HL-60/S4 treated with phorbol 12-myristate 13-acetate at 8.2 ng/mL for 4 days and 3 days (cell line): ENCODE data around the gene LNP1.
"Not testable (repeated sequence)": the region's sequence is repeated elsewhere in the genome, so short reads cannot be mapped to it uniquely, and the experiment has no call there.

Experiments used
- in situ Hi-C: fragments of 300-500 bp; cut with MboI; formaldehyde crosslinking; loops from 2 replicates; pipeline ENCODE4 v1.15.0; 2022; ENCODE audit warnings: low sequenced_read_pairs

LNP1 gene

DNA sequence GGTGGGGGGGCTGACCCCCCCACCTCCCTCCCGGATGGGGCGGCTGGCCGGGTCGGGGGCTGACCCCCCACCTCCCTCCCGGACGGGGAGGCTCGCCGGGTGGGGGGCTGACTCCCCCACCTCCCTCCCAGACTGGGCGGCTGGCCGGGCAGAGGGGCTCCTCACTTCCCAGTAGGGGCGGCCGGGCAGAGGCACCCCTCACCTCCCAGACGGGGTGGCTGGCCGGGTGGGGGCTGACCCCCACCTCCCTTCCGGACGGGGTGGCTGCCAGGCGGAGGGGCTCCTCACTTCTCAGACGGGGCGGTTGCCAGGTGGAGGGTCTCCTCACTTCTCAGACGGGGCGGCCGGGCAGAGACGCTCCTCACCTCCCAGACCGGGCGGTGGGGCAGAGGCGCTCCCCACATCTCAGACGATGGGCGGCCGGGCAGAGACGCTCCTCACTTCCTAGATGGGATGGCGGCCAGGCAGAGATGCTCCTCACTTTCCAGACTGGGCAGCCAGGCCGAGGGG lies 76.6 kb downstream of the LNP1 start:
- in situ Hi-C loops = not testable (repeated sequence)

DNA sequence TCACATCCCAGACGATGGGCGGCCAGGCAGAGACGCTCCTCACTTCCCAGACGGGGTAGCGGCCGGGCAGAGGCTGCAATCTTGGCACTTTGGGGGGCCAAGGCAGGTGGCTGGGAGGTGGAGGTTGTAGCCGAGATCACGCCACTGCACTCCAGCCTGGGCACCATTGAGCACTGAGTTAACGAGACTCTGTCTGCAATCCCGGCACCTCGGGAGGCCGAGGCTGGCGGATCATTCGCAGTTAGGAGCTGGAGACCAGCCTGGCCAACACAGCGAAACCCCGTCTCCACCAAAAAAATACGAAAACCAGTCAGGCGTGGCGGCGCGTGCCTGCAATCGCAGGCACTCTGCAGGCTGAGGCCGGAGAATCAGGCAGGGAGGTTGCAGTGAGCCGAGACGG lies 77.2 kb downstream of the LNP1 start:
- in situ Hi-C loops = not testable (repeated sequence)

DNA sequence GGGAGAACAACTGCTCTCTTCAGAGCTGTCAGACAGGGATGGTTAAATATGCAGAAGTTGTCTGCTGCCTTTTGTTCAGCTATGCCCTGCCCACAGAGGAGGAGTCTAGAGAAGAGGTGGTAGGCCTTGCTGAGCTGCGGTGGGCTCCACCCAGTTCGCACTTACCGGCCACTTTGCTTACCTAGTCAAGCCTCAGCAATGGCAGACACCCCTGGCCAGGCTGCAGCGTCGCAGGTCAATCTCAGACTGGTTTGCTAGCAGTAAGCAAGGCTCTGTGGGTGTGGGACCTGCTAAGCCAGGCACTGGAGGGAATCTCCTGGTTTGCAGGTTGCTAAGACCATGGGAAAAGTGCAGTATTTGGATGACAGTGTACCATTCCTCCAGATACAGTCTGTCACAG lies 78.7 kb downstream of the LNP1 start:
- in situ Hi-C loops = no loop called here

DNA sequence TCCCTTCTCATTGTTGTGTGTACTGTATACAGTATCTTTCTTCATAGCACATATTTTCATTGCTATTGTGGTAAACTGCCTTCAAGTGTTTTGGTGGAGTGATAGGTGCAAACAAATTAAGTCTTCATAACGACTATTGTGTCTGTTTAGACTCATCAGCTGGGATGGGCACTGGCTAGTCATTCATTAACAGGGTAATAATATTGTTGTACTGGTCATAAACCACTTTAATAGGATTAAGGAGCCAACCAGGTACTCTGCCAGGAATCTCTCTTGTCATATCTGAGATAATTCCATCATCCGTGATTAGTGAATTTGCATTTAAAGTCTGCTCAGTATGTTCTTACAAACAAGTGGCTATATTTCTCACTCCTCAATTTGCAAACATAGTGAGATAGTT lies 80.8 kb downstream of the LNP1 start:
- in situ Hi-C loops = no loop called here

DNA sequence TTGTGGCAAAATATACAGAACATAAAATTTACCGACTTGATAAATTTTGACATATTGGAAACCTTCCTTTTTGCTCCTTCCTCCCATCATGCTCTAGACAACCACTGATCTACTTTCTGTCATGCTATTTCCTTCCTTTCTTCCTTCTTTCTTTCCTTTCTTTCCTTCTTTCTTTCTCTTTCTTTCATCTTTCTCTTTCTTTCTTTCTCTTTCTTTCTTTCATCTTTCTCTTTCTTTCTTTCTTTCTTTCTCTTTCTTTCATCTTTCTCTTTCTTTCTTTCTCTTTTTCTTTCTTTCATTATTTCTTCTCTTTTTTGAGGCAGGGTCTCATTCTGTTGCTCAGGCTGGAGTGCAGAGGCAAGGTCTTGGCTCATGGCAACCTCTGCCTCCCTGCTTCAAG lies 82.2 kb downstream of the LNP1 start:
- in situ Hi-C loops = no loop called here

DNA sequence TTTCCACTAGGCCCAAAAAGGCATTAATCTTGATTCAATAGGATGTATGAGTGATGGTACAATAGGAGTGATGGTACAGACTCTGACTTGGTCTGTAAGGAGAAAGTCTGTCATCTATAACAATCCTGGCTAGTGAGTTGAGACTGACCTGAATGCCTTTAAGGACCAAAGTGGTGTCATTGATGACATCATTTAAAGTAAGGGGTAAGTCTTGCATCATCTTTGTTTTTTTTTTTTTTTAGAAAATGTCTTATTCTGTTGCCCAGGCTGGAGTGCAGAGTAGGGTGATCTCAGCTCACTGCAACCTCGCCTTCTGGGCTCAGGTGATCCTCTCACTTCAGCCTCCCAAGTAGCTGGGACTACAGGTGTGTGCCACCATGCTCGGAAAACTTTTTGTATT lies 85.5 kb downstream of the LNP1 start:
- in situ Hi-C loops = no loop called here

DNA sequence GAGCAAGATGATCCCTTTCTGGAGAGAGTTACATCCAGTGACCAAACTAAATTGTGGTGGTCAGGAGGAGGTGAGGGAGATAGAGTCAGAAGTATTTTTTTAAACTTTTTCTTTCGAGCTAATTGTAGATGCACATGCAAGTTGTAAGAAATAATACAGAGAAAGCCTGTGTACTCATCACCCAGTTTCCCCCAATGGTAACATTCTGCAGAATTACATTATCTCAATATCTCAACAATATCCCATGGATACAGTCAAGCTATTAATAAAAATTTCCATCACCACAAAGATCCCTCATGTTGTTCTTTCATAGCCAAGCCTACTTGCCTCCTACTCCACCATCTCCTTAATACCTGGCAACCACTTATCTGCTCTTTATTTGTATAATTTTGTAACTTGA lies 87.8 kb downstream of the LNP1 start:
- in situ Hi-C loops = no loop called here

DNA sequence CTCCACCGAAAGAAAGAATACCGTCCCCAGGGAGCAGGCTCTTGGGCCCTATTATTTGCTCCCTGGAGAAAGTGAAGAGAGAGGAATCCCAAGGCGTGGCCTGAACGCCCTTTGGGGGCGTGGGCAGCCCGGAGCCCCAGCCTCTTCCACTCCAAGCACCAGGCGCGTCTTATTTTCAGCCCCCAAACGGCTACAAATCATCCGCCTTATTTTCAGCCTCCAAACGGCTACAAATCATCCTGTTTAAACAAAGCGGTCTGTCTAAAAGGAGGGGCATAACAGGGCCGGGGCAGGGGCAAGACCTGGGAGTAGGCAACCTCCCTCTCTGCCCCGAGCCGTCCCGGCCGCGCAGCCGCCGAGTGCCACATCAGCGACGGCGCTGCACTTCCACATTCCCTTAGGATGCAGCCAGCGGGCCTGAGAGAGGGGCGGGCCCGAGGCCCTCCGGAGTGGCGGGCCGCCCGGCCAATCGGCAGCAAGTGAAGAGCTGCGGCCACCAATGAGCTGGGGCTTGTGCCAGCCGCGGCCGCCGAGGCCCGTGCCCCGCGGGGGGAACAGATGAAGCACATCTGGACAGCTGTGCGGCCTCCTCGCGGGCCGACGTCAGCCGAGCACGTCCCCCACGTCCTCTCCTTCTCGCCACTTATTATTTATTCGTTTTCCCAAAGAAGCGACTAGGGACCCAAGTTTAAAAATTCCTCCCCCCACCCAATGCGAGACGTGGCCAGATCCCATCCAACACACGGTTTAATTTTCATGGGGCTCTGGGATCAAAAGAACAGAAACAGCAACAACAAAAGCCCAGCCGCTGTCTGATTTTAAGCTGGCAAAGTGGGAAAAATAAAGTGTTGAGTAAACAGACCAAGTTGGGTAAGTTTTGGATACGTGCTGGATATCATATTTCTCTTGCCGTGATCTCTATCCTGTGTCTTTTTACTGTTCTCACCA lies 91.0 kb downstream of the LNP1 start, which contains the start of gene TMEM45A:
Gene TMEM45A (plus strand): TSS at position 561 of the 948 bp plus-strand sequence. CDS start 62,593 bp downstream, outside the sequence.
- in situ Hi-C loops = no loop called here

DNA sequence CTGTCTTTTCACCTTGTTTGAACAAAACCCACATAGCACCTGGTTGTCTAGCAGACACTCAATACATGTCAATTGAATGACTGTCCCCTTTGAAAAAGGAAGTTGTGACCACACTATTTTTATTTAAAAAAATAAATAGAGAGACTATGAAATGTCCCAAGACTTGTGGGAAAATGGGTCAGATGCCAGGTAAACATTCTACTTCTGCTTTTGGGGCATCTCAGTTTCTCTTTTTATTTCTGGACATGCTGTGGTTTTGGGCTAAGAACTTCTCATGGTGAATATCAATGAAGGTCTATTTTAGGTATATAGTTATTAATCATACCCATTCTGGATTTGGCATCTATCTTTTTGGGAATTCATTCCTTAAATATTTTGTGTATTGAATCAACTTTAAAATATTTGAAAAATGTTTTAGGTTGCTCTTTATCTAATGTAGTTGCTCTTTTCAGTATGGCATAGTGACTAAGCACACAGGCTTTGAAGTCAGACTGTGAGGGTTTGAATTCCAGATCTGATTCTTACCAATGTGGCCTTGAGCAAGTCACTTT lies 95.4 kb downstream of the LNP1 start:
- in situ Hi-C loops = no loop called here

DNA sequence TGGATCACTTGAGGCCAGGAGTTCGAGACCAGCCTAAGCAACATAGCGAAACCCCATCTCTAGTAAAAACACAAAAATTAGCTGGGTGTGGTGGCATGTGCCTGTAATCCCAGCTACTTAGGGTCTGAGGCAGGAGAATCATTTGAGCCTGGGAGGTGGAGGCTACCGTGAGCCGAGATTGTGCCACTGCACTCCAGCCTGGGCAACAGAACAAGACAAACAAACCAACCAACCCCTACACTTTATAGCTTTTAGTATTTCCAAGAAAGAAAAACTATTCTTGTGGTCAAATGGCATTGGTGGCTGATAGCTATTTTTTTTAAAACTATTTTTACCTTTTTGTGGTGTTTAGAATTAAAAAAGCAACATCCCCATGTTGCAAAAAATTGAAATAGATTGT lies 98.3 kb downstream of the LNP1 start:
- in situ Hi-C loops = no loop called here

DNA sequence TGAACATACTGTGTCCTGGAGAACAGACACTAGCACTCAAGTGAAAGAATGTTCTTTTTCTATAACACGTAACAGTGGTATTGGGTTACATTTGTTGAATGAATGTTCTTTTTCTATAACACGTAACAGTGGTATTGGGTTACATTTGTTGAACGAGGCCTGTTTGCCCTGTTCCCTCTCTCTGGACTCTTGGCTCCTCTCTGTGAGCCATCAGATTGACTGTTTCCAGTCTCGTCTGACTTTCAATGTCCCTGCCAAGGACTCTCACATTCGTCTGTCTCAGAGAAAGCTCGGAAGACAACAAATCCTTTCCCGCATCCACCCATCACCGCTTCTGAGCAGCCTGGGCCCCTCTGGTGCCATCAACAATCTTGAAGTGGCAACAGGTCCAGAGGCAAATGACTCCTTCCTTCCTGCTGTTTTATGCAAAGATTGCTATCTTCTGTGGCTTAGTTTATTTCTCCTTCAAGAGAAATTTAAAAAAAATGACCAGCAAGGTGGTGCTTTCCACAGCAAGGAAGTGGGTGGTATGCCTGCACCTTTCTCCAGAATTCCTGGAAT lies 99.1 kb downstream of the LNP1 start:
- in situ Hi-C loops = no loop called here

DNA sequence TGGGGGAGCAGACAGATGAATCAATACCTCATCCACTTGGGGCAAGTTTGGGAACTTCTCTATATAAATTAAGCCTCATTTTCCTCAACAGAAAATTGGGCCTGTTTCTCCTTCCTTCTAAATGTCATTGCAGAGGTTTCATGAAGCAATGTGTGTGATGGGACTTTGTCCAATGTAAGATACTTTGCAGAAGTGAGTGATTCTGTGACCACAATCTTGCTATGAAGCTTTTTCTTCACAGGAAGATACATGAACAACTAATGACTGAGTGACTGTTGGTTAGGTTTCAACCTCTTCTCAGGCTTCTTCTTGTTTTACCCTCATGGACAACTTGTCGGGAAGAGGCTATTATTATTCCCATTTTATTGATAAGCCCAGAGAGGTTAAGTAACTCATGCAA lies 102.1 kb downstream of the LNP1 start:
- in situ Hi-C loops = no loop called here
